Head of caudate nucleus (tissue), 42 donors: Measurements from ENCODE around the gene GLP2R.
"Not testable (repeated sequence)": the region's sequence is repeated elsewhere in the genome, so short reads cannot be mapped to it uniquely, and the experiment has no call there.

Experiments used
- DNase-seq, 42 donors: peaks; one replicate each; pipeline versions ENCODE4 v3.0.0 to v3.0.0-alpha.2; 2020 to 2021; ENCODE audit warnings: mixed read lengths in 7 of 42
- intact Hi-C: fragments of 100-400 bp; cut with DNase I; formaldehyde crosslinking; loops from one replicate; pipeline ENCODE4 v1.15.0; 2022

Gene GLP2R

GRCh38 chr17:9825641-9826150 is at the start of gene GLP2R:
Gene GLP2R, plus strand, starts transcription at chr17:9825924. Its CDS starts 140 bp downstream, at chr17:9826064.
- intact Hi-C loops: no loop called here
- no peak for DNase-seq

- intact Hi-C loops: no loop called here
- DNase-seq: no peak
These were observed 48.8 kb upstream of the GLP2R start for GRCh38 chr17:9776911-9777310.

GRCh38 chr17:9780552-9780951 is 45.2 kb upstream of the GLP2R start:
- intact Hi-C loops: no loop called here
- DNase-seq: no peak

- DNase-seq: no peak
- intact Hi-C loops: no loop called here
These were observed 42.7 kb upstream of the GLP2R start for GRCh38 chr17:9783050-9783449.

- intact Hi-C loops: not testable (repeated sequence)
These were observed 42.3 kb upstream of the GLP2R start for GRCh38 chr17:9783465-9783864.

GRCh38 chr17:9784544-9784943 is 41.2 kb upstream of the GLP2R start:
- no peak for DNase-seq
- intact Hi-C loops: no loop called here

More at GRCh38 chr17:9783465-9783864, 42.3 kb upstream of the GLP2R start:
- not testable (repeated sequence) for DNase-seq

- intact Hi-C loops: no loop called here
- DNase-seq: no peak
These were observed 37.1 kb upstream of the GLP2R start for GRCh38 chr17:9788601-9789000.

GRCh38 chr17:9790316-9790715 is 35.4 kb upstream of the GLP2R start:
- intact Hi-C loops: no loop called here
- DNase-seq: no peak

GRCh38 chr17:9790889-9791876 is 34.5 kb upstream of the GLP2R start, which contains the start of gene DHRS7C:
Gene DHRS7C, minus strand, starts transcription at chr17:9791592. Its CDS starts 308 bp downstream, at chr17:9791284.
- peak in 1 of 42 donors; percentile 12 for DNase-seq
- intact Hi-C loops: no loop called here

GRCh38 chr17:9792181-9792840 is 33.4 kb upstream of the GLP2R start:
- intact Hi-C loops: no loop called here
- DNase-seq: no peak

GRCh38 chr17:9798008-9798407 is 27.7 kb upstream of the GLP2R start:
- intact Hi-C loops: no loop called here
- DNase-seq: no peak

GRCh38 chr17:9798724-9799123 is 27.0 kb upstream of the GLP2R start:
- no peak for DNase-seq
- intact Hi-C loops: no loop called here

GRCh38 chr17:9801505-9801904 is 24.2 kb upstream of the GLP2R start:
- intact Hi-C loops: no loop called here
- DNase-seq: no peak

- intact Hi-C loops: no loop called here
- peak in 2 of 42 donors; percentile 20 for DNase-seq
These were observed 23.4 kb upstream of the GLP2R start for GRCh38 chr17:9802294-9802693.

- intact Hi-C loops: no loop called here
- DNase-seq: peak in 15 of 42 donors; percentile 11 to 54 (median 30)
These were observed 23.0 kb upstream of the GLP2R start for GRCh38 chr17:9802697-9803096.

GRCh38 chr17:9805769-9806168 is 20.0 kb upstream of the GLP2R start:
- no peak for DNase-seq
- intact Hi-C loops: no loop called here

- no peak for DNase-seq
- intact Hi-C loops: no loop called here
These were observed 19.0 kb upstream of the GLP2R start for GRCh38 chr17:9806699-9807098.

GRCh38 chr17:9809409-9809808 is 16.3 kb upstream of the GLP2R start:
- no peak for DNase-seq
- intact Hi-C loops: no loop called here

- DNase-seq: no peak
- intact Hi-C loops: no loop called here
These were observed 15.4 kb upstream of the GLP2R start for GRCh38 chr17:9810100-9810949.
